ENCODE data around the gene NAA50. TPM values are rescaled to one million over a fixed set of nuclear protein-coding genes. Genes with fewer than 3 reads are reported as not detected.
A peak's percentile ranks its signal among the peaks of the same experiment; 100 is the strongest.

NAA50 gene
- total and polyA plus RNA-seq, 10 of the 15 experiments (the other 5 are each of a cell fraction or from before 2014, with no cell fraction given), result 31.7 to 205 (median 110) TPM

DNA sequence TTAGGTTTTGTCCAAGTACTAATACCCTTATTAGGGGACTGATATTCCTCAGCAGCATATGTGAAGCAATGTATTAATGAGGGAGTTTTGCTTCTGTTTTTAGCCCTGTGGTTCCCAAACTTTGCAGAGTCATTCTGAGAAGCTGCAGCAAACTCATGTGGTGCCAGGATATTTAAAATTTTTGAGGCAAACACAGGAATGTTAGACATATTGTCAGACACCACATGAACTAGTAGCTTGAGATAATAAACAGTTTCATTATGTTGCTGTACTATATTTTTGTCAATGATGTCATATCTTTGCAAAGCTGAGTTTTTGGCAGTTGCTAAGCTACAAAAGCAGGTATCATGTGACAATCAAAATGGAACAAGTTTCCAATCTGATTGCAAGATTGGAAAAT lies 37.4 kb upstream of the NAA50 start (continued):
- TF ChIP-seq ZNF687 (IDR thresholded peaks at IDR 0.05) (no peak), IRF4 (IDR thresholded peaks at IDR 0.05; ENCODE audit: low read depth, low read length) (0 out of 2 replicates have a peak, but pooled peaks have one; percentile 17), MEF2B (IDR thresholded peaks at IDR 0.05; ENCODE audit: partially characterized antibody, poor library complexity, severe bottlenecking) (peak; percentile 56), NFYB (IDR thresholded peaks at IDR 0.05; ENCODE audit: insufficient read depth, low read depth, low read length) (no peak), GABPA (IDR thresholded peaks at IDR 0.05; ENCODE audit: low read depth) (no peak), HSF1 (IDR thresholded peaks at IDR 0.05; ENCODE audit: low read depth, low read length) (no peak), SKIL (IDR thresholded peaks at IDR 0.05; ENCODE audit: low read depth, poor library complexity, severe bottlenecking) (peak; percentile 62), NFYA (IDR thresholded peaks at IDR 0.05; ENCODE audit: borderline replicate concordance, low read depth, low read length) (no peak)

Data from GM12878 (cell line).